ENCODE results near the gene TPSD1.
"Not testable (repeated sequence)": the region's sequence is repeated elsewhere in the genome, so short reads cannot be mapped to it uniquely, and the experiment has no call there.

Gene TPSD1

GRCh38 chr16:1222553-1223354 lies 33.1 kb upstream of the TPSD1 start:
- H3K4me3 ChIP-seq (ENCODE audit: low read length) = no peak overlapping the region
- no peak for DNase-seq (ENCODE audit: low read depth)
- H3K9me3 ChIP-seq (ENCODE audit: control insufficient read depth, low read length) = no peaks in the 10 kb centered on the region
- no peaks in the 10 kb centered on the region for H3K4me1 ChIP-seq (ENCODE audit: control insufficient read depth, insufficient read depth, low read length)
- no peak overlapping the region for H3K9ac ChIP-seq (ENCODE audit: low read length)
- H3K27me3 ChIP-seq (replicated peaks; ENCODE audit: control insufficient read depth, insufficient read depth, low read length) = peaks cover 10% of the 10 kb centered on the region
- no peaks in the 10 kb centered on the region for H3K36me3 ChIP-seq (ENCODE audit: control insufficient read depth, insufficient read depth, low read length, severe bottlenecking)

- Histone ChIP-seq H3K9ac (ENCODE audit: low read length) (no peak overlapping the region), H3K27me3 (replicated peaks; ENCODE audit: control insufficient read depth, insufficient read depth, low read length) (peaks cover 10% of the 10 kb centered on the region), H3K4me3 (ENCODE audit: low read length) (no peak overlapping the region), H3K4me1 (ENCODE audit: control insufficient read depth, insufficient read depth, low read length) (no peaks in the 10 kb centered on the region), H3K36me3 (ENCODE audit: control insufficient read depth, insufficient read depth, low read length, severe bottlenecking) (no peaks in the 10 kb centered on the region), H3K9me3 (ENCODE audit: control insufficient read depth, low read length) (no peaks in the 10 kb centered on the region)
- DNase-seq (ENCODE audit: low read depth) = no peak
Measured at GRCh38 chr16:1223355-1224214, 32.3 kb upstream of the TPSD1 start.

- Histone ChIP-seq H3K9me3 (ENCODE audit: control insufficient read depth, low read length) (no peaks in the 10 kb centered on the region), H3K27me3 (replicated peaks; ENCODE audit: control insufficient read depth, insufficient read depth, low read length) (peaks cover 10% of the 10 kb centered on the region), H3K36me3 (ENCODE audit: control insufficient read depth, insufficient read depth, low read length, severe bottlenecking) (no peaks in the 10 kb centered on the region), H3K9ac (ENCODE audit: low read length) (no peak overlapping the region), H3K4me3 (ENCODE audit: low read length) (no peak overlapping the region), H3K4me1 (ENCODE audit: control insufficient read depth, insufficient read depth, low read length) (no peaks in the 10 kb centered on the region)
- DNase-seq (ENCODE audit: low read depth) = no peak
Measured at GRCh38 chr16:1224558-1224957, 31.3 kb upstream of the TPSD1 start.

GRCh38 chr16:1225051-1225451 lies 30.8 kb upstream of the TPSD1 start, which contains the start of gene TPSG1:
Gene TPSG1, minus strand, starts transcription at chr16:1225268. Its CDS starts 16 bp downstream, at chr16:1225252.
- no peak for DNase-seq (ENCODE audit: low read depth)
- H3K27me3 ChIP-seq (replicated peaks; ENCODE audit: control insufficient read depth, insufficient read depth, low read length) = peaks cover 10% of the 10 kb centered on the region
- no peaks in the 10 kb centered on the region for H3K4me1 ChIP-seq (ENCODE audit: control insufficient read depth, insufficient read depth, low read length)
- no peaks in the 10 kb centered on the region for H3K36me3 ChIP-seq (ENCODE audit: control insufficient read depth, insufficient read depth, low read length, severe bottlenecking)
- no peak within 1 kb of the TSS for H3K4me3 ChIP-seq (ENCODE audit: low read length)
- no peaks in the 10 kb centered on the region for H3K9me3 ChIP-seq (ENCODE audit: control insufficient read depth, low read length)
- no peak within 1 kb of the TSS for H3K9ac ChIP-seq (ENCODE audit: low read length)

GRCh38 chr16:1225728-1226311 lies 30.0 kb upstream of the TPSD1 start:
- H3K36me3 ChIP-seq (ENCODE audit: control insufficient read depth, insufficient read depth, low read length, severe bottlenecking); H3K4me3 ChIP-seq (ENCODE audit: low read length); H3K9me3 ChIP-seq (ENCODE audit: control insufficient read depth, low read length); DNase-seq (ENCODE audit: low read depth); H3K4me1 ChIP-seq (ENCODE audit: control insufficient read depth, insufficient read depth, low read length); H3K9ac ChIP-seq (ENCODE audit: low read length); H3K27me3 ChIP-seq (replicated peaks; ENCODE audit: control insufficient read depth, insufficient read depth, low read length): not testable (repeated sequence)

GRCh38 chr16:1226692-1227091 lies 29.2 kb upstream of the TPSD1 start:
- H3K27me3 ChIP-seq (replicated peaks; ENCODE audit: control insufficient read depth, insufficient read depth, low read length); H3K9ac ChIP-seq (ENCODE audit: low read length); H3K4me3 ChIP-seq (ENCODE audit: low read length); H3K9me3 ChIP-seq (ENCODE audit: control insufficient read depth, low read length); H3K4me1 ChIP-seq (ENCODE audit: control insufficient read depth, insufficient read depth, low read length); H3K36me3 ChIP-seq (ENCODE audit: control insufficient read depth, insufficient read depth, low read length, severe bottlenecking); DNase-seq (ENCODE audit: low read depth): not testable (repeated sequence)

- not testable (repeated sequence) for H3K9ac ChIP-seq (ENCODE audit: low read length); H3K36me3 ChIP-seq (ENCODE audit: control insufficient read depth, insufficient read depth, low read length, severe bottlenecking); DNase-seq (ENCODE audit: low read depth); H3K9me3 ChIP-seq (ENCODE audit: control insufficient read depth, low read length); H3K4me3 ChIP-seq (ENCODE audit: low read length); H3K27me3 ChIP-seq (replicated peaks; ENCODE audit: control insufficient read depth, insufficient read depth, low read length); H3K4me1 ChIP-seq (ENCODE audit: control insufficient read depth, insufficient read depth, low read length)
Measured at GRCh38 chr16:1228227-1228626, 27.6 kb upstream of the TPSD1 start.

- H3K36me3 ChIP-seq (ENCODE audit: control insufficient read depth, insufficient read depth, low read length, severe bottlenecking); DNase-seq (ENCODE audit: low read depth); H3K4me1 ChIP-seq (ENCODE audit: control insufficient read depth, insufficient read depth, low read length); H3K9me3 ChIP-seq (ENCODE audit: control insufficient read depth, low read length); H3K4me3 ChIP-seq (ENCODE audit: low read length); H3K9ac ChIP-seq (ENCODE audit: low read length); H3K27me3 ChIP-seq (replicated peaks; ENCODE audit: control insufficient read depth, insufficient read depth, low read length): not testable (repeated sequence)
Measured at GRCh38 chr16:1229476-1229875, 26.4 kb upstream of the TPSD1 start.

- DNase-seq (ENCODE audit: low read depth); H3K36me3 ChIP-seq (ENCODE audit: control insufficient read depth, insufficient read depth, low read length, severe bottlenecking); H3K9me3 ChIP-seq (ENCODE audit: control insufficient read depth, low read length); H3K27me3 ChIP-seq (replicated peaks; ENCODE audit: control insufficient read depth, insufficient read depth, low read length); H3K4me1 ChIP-seq (ENCODE audit: control insufficient read depth, insufficient read depth, low read length); H3K9ac ChIP-seq (ENCODE audit: low read length); H3K4me3 ChIP-seq (ENCODE audit: low read length): not testable (repeated sequence)
Measured at GRCh38 chr16:1230084-1230470, 25.8 kb upstream of the TPSD1 start, which contains the start of gene TPSB2. Gene TPSB2, minus strand, starts transcription at chr16:1230184. Its CDS starts 233 bp downstream, at chr16:1229951.

- not testable (repeated sequence) for H3K27me3 ChIP-seq (replicated peaks; ENCODE audit: control insufficient read depth, insufficient read depth, low read length); H3K9me3 ChIP-seq (ENCODE audit: control insufficient read depth, low read length); H3K4me1 ChIP-seq (ENCODE audit: control insufficient read depth, insufficient read depth, low read length); H3K36me3 ChIP-seq (ENCODE audit: control insufficient read depth, insufficient read depth, low read length, severe bottlenecking); DNase-seq (ENCODE audit: low read depth); H3K4me3 ChIP-seq (ENCODE audit: low read length); H3K9ac ChIP-seq (ENCODE audit: low read length)
Measured at GRCh38 chr16:1230471-1231212, 25.2 kb upstream of the TPSD1 start.

GRCh38 chr16:1231301-1231700 lies 24.6 kb upstream of the TPSD1 start:
- DNase-seq (ENCODE audit: low read depth); H3K9ac ChIP-seq (ENCODE audit: low read length); H3K4me3 ChIP-seq (ENCODE audit: low read length); H3K4me1 ChIP-seq (ENCODE audit: control insufficient read depth, insufficient read depth, low read length); H3K9me3 ChIP-seq (ENCODE audit: control insufficient read depth, low read length); H3K36me3 ChIP-seq (ENCODE audit: control insufficient read depth, insufficient read depth, low read length, severe bottlenecking); H3K27me3 ChIP-seq (replicated peaks; ENCODE audit: control insufficient read depth, insufficient read depth, low read length): not testable (repeated sequence)

All from adipocyte (in vitro differentiated cells).